CD8-positive, alpha-beta memory T cell (primary cell): Measurements from ENCODE around the gene COX6A2. TPM values are rescaled to one million over a fixed set of nuclear protein-coding genes. Genes with fewer than 3 reads are reported as not detected.

Source experiments
- CTCF ChIA-PET: fragments of 350-600 bp; sonication (Branson Sonifier 250); formaldehyde crosslinking; loops from one replicate; lab custom pipeline; 2021; ENCODE audit warnings: antibody characterized with exemption; lab: Charles Lee
- POLR2A ChIA-PET: fragments of 350-600 bp; sonication (Branson Sonifier 250); formaldehyde crosslinking; loops from one replicate; lab custom pipeline; 2021; ENCODE audit warnings: antibody characterized with exemption; lab: Charles Lee
- DNase-seq, 5 donors: peaks; one replicate each; pipeline versions ENCODE4 v3.0.0 to v3.0.0-alpha.2; 2020 to 2022; ENCODE audit warnings: mixed read lengths in 1 of 5
- H3K27ac ChIP-seq: one replicate; pipeline ENCODE4 v1.7.0; 2013; ENCODE audit warnings: low read depth, mild to moderate bottlenecking, low read length, moderate library complexity
- H3K27me3 ChIP-seq: 2 replicates; pipeline ENCODE4 v1.7.0; 2013; ENCODE audit warnings: low read length, mild to moderate bottlenecking; ENCODE audit not compliant: insufficient read depth, poor library complexity, severe bottlenecking
- H3K36me3 ChIP-seq: 2 replicates; pipeline ENCODE4 v1.7.0; 2013; ENCODE audit warnings: mild to moderate bottlenecking, low read length, moderate library complexity; ENCODE audit not compliant: insufficient read depth
- H3K4me1 ChIP-seq: 2 replicates; pipeline ENCODE4 v1.7.0; 2013; ENCODE audit warnings: mild to moderate bottlenecking, low read length, moderate library complexity; ENCODE audit not compliant: insufficient read depth
- H3K4me3 ChIP-seq: 2 replicates; pipeline ENCODE4 v1.7.0; 2013; ENCODE audit warnings: mild to moderate bottlenecking, low read length
- H3K9me3 ChIP-seq: 2 replicates; pipeline ENCODE4 v1.7.0; 2013; ENCODE audit warnings: mild to moderate bottlenecking, low read length
- H3K27ac Mint-ChIP-seq, 8 donors: one replicate each; pipeline ENCODE4 v1.8.0; 2020 to 2021; ENCODE audit warnings: mixed read lengths in 8 of 8, mild to moderate bottlenecking in 6 of 8, inconsistent platforms in 3 of 8, moderate library complexity in 3 of 8
- H3K27me3 Mint-ChIP-seq, 2 donors: one replicate each; pipeline ENCODE4 v1.8.0; 2020 to 2021; ENCODE audit warnings: mixed read lengths in 2 of 2, mild to moderate bottlenecking in 1 of 2, moderate library complexity in 1 of 2
- H3K36me3 Mint-ChIP-seq, 3 donors: one replicate each; pipeline ENCODE4 v1.8.0; 2020 to 2021; ENCODE audit warnings: mixed read lengths in 3 of 3, inconsistent platforms in 1 of 3, mild to moderate bottlenecking in 1 of 3
- H3K4me1 Mint-ChIP-seq, 3 donors: one replicate each; pipeline ENCODE4 v1.8.0; 2020 to 2021; ENCODE audit warnings: mixed read lengths in 3 of 3, inconsistent platforms in 1 of 3, mild to moderate bottlenecking in 1 of 3
- H3K4me3 Mint-ChIP-seq, 7 donors: one replicate each; pipeline ENCODE4 v1.8.0; 2020 to 2021; ENCODE audit warnings: mixed read lengths in 7 of 7, mild to moderate bottlenecking in 6 of 7, moderate library complexity in 4 of 7, inconsistent platforms in 2 of 7
- H3K9me3 Mint-ChIP-seq, 5 donors: one replicate each; pipeline ENCODE4 v1.8.0; 2020 to 2022; ENCODE audit warnings: mixed read lengths in 5 of 5, mild to moderate bottlenecking in 3 of 5, moderate library complexity in 2 of 5, inconsistent platforms in 1 of 5
- polyA plus RNA-seq: library from polyadenylated mRNA; unstranded; fragments of 300-500 nt; fragmentation: Illumina TruSeq; gene quantifications from one replicate; pipeline ENCODE4 v1.2.3, GENCODE V29; 2021
- total RNA-seq, 2 experiments: library from RNA; stranded (reverse); gene quantifications; one replicate each; pipeline ENCODE4 v1.2.3, GENCODE V29; 2021

COX6A2 gene
- total RNA-seq: not detected
- polyA plus RNA-seq: not detected

GRCh38 chr16:31428279-31428597 is at the start of gene COX6A2:
Gene COX6A2, minus strand, starts transcription at chr16:31428360. Its CDS starts 35 bp downstream, at chr16:31428325.
- Histone ChIP-seq H3K4me1 (peaks cover 5% of the 10 kb centered on the region), H3K9me3 (no peaks in the 10 kb centered on the region), H3K27ac (no peak within 1 kb of the TSS), H3K4me3 (no peak within 1 kb of the TSS), H3K36me3 (no peaks in the 10 kb centered on the region), H3K27me3 (no peaks in the 10 kb centered on the region)
- CTCF ChIA-PET: interaction anchor here (1.5 kb wide), 1 partner anchor 15 kb away, joined by 5 read pairs; the partner anchor contains the start of gene ZNF843
- POLR2A ChIA-PET: no interaction called here
- Mint-ChIP-seq H3K4me1 (peaks cover 8 to 27% (median 21%) of the 10 kb centered on the region in 3 donors), H3K27ac (peak within 1 kb of the TSS in 7 of 8 donors; percentile 7 to 97 (median 68)), H3K9me3 (no peaks in the 10 kb centered on the region), H3K4me3 (peak within 1 kb of the TSS; percentile 58 to 85 (median 69)), H3K36me3 (no peaks in the 10 kb centered on the region), H3K27me3 (peaks cover 0 to 4% of the 10 kb centered on the region in 2 donors)
- DNase-seq: no peak

DNA sequence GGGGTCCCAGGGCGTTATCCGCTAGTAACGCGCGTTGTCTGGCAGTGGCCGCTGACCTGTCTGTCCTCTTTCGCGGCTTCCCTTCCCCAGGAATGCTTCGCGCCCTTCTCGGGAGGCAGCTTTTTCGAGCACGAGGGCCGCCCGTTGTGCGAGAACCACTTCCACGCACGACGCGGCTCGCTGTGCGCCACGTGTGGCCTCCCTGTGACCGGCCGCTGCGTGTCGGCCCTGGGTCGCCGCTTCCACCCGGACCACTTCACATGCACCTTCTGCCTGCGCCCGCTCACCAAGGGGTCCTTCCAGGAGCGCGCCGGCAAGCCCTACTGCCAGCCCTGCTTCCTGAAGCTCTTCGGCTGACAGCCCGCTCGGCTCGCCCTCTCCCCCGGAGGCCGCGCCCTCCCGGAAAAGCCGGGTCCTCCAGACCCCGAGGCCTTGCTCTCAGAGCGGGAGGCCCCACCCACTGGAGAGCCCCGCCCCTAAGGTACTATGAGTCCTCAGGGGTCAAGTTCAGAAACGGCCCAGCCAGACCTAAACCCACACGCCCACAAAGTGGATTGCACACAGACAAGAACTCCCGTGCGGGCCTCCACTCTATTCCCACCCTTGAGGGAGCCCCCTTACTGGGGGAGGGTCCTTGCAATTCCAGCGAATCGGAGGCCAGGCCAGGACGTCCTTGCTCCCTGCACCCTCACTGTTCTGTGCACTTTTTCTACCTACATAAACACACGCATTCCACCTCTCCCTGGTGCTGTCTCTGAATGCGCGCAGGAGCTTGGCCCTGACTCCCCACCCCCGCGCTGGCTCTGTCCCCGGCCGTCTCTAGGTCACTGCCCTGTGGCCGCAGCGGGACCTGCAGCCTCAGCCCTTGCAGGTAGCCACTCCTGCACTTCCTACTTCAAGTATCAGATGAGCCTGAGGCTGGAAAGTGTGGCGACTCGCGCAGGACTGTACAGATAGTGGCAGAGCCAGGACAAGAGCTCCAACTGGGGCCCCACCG is 49.4 kb upstream of the COX6A2 start:
- Mint-ChIP-seq H3K27ac (peak overlapping the region in 5 of 8 donors; percentile 29 to 86 (median 53)), H3K27me3 (peaks cover 9 to 20% of the 10 kb centered on the region in 2 donors), H3K4me1 (peaks cover 6 to 26% (median 16%) of the 10 kb centered on the region in 3 donors), H3K9me3 (no peaks in the 10 kb centered on the region), H3K4me3 (peak overlapping the region; percentile 63 to 94 (median 88)), H3K36me3 (peaks cover 0 to 2% (median 2%) of the 10 kb centered on the region in 3 donors)
- POLR2A ChIA-PET: interaction anchor here (1.1 to 2.9 kb wide), 3 partner anchors 10 to 18 kb away, joined by 3 to 16 read pairs (median 11); partner anchors contain the start of gene ARMC5
- no peaks in the 10 kb centered on the region for H3K9me3 ChIP-seq
- CTCF ChIA-PET: interaction anchor here (1.7 to 5.3 kb wide), 2 partner anchors 18 to 30 kb away, joined by 4 to 23 read pairs; partner anchors contain the start of genes ARMC5 and RUSF1
- peak in 3 of 5 donors; percentile 46 to 65 (median 48) for DNase-seq
- H3K27me3 ChIP-seq: peaks cover 4% of the 10 kb centered on the region
- peak overlapping the region; percentile 51 for H3K27ac ChIP-seq
- H3K4me3 ChIP-seq: peak overlapping the region; percentile 41
- H3K4me1 ChIP-seq: peaks cover 4% of the 10 kb centered on the region
- no peaks in the 10 kb centered on the region for H3K36me3 ChIP-seq

DNA sequence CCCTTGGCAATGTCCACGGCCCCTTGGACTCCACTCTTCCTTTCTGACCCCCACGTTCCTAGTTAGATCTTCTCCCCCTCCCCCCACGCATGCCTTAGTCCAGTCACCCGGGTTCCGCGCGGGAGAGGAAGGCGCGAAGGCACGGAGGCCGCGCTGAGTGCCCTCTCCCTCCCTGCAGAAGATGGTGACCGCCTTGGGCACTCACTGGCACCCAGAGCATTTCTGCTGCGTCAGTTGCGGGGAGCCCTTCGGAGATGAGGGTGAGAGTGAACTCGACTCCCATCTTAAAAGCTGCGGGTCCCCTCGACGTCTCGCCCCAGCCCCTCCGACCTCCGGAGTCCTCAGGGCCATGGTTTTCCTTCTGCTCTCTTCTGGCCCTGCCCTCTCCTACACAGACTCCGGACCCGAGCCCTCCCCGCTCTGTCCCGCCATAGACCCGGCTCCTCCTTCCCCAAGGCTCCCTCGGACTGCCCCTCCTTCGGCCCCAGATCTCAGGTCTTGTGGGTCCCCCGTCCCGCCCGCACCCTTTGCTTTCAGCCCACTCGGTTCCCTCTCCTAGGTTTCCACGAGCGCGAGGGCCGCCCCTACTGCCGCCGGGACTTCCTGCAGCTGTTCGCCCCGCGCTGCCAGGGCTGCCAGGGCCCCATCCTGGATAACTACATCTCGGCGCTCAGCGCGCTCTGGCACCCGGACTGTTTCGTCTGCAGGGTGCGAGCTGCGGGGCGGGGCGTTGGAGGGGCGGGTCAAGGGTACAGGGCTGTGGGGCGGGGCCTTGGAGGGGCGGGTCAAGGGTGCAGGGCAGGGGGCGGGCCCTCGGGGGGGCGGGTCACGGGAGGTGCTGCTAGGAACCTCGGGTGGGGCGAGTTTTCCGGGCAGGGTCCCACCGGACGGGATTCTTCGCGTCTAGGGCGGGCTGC is 48.4 kb upstream of the COX6A2 start:
- Mint-ChIP-seq H3K27me3 (peaks cover 13 to 21% of the 10 kb centered on the region in 2 donors), H3K4me1 (peaks cover 6 to 29% (median 17%) of the 10 kb centered on the region in 3 donors), H3K36me3 (peaks cover 0 to 2% (median 0%) of the 10 kb centered on the region in 3 donors), H3K9me3 (no peaks in the 10 kb centered on the region), H3K4me3 (peak overlapping the region; percentile 63 to 94 (median 88)), H3K27ac (peak overlapping the region in 5 of 8 donors; percentile 37 to 78 (median 63))
- peak overlapping the region; percentile 70 for H3K4me3 ChIP-seq
- CTCF ChIA-PET: interaction anchor here (1.7 to 5.3 kb wide), 2 partner anchors 17 to 31 kb away, joined by 4 to 23 read pairs; partner anchors contain the start of genes ARMC5 and RUSF1
- peak; percentile 72 to 91 (median 82) for DNase-seq
- H3K4me1 ChIP-seq: peaks cover 6% of the 10 kb centered on the region
- H3K9me3 ChIP-seq: no peaks in the 10 kb centered on the region
- no peaks in the 10 kb centered on the region for H3K36me3 ChIP-seq
- peak overlapping the region; percentile 51 for H3K27ac ChIP-seq
- POLR2A ChIA-PET: interaction anchor here (1.1 to 2.9 kb wide), 3 partner anchors 11 to 18 kb away, joined by 3 to 16 read pairs (median 11); partner anchors contain the start of gene ARMC5
- H3K27me3 ChIP-seq: peaks cover 9% of the 10 kb centered on the region

DNA sequence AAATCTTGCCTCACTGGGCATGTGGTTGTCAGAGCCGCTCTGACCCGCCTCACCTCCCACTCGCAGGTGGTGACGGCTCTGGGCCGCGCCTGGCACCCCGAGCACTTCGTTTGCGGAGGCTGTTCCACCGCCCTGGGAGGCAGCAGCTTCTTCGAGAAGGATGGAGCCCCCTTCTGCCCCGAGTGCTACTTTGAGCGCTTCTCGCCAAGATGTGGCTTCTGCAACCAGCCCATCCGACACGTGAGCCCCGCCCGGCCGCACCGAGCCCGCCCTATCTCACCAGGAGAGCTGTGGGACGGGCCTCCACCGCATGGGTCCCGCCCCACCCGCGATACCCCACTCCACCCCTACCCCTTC is 47.8 kb upstream of the COX6A2 start:
- no peak overlapping the region for H3K27ac ChIP-seq
- peaks cover 8% of the 10 kb centered on the region for H3K4me1 ChIP-seq
- Mint-ChIP-seq H3K4me3 (peak overlapping the region; percentile 63 to 94 (median 88)), H3K9me3 (no peaks in the 10 kb centered on the region), H3K4me1 (peaks cover 6 to 35% (median 17%) of the 10 kb centered on the region in 3 donors), H3K27ac (peak overlapping the region in 3 of 8 donors; percentile 37 to 78 (median 66)), H3K27me3 (peaks cover 19 to 26% of the 10 kb centered on the region in 2 donors), H3K36me3 (peaks cover 0 to 2% (median 0%) of the 10 kb centered on the region in 3 donors)
- H3K9me3 ChIP-seq: no peaks in the 10 kb centered on the region
- H3K4me3 ChIP-seq: peak overlapping the region; percentile 70
- POLR2A ChIA-PET: interaction anchor here (1.4 to 2.0 kb wide), 2 partner anchors 12 to 17 kb away, joined by 3 to 11 read pairs; partner anchors contain the start of gene ARMC5
- DNase-seq: peak in 1 of 5 donors; percentile 20
- no peaks in the 10 kb centered on the region for H3K36me3 ChIP-seq
- peaks cover 13% of the 10 kb centered on the region for H3K27me3 ChIP-seq
- CTCF ChIA-PET: interaction anchor here (5.3 kb wide), 1 partner anchor 17 kb away, joined by 23 read pairs; the partner anchor contains the start of gene ARMC5

DNA sequence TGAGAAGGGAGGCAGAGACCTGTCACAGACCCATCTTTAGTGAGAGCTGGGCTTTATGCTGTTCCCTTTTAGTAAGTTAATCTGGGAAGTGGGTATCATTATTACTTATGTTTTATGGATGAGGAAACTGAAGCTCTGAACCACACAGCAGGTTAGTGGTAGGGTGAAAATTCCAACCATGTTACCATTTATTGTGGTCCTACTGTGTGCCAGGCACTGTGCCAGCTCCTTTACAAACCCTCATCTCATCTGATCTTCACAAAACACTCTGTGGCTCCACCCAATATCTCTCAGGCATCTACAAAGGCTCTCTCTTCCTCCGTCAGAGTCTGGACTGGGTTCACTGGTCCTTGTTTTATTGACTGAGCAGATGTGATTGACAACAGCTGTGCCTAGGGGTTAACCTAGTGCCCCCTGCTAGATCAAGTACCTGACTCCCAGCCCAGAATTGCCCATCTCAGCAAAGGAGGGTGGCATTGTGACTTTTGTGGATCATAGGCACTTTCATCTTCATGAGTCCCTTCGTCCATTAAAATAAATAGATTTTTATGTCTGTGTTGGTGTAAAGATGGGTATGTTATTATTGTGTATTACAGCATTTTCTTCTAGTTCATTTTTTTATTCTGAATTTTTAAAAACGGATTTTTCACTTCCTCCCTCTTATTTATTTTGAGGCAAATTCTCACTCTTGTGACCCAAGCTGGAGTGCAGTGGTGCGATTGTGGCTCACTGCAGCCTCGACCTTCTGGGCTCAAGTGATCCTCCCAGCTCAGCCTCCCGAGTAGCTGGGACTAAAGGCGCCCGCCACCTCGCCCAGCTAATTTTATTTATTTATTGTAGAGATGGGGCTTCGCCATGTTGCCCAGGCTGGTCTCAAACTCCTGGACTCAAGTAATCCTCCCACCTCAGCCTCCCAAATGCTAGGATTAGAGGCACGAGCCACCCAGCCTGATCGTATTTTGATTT is 46.9 kb upstream of the COX6A2 start:
- Mint-ChIP-seq H3K4me3 (peak overlapping the region in 4 of 7 donors; percentile 11 to 40 (median 24)), H3K27ac (no peak overlapping the region), H3K9me3 (no peaks in the 10 kb centered on the region), H3K27me3 (peaks cover 19 to 26% of the 10 kb centered on the region in 2 donors), H3K36me3 (peaks cover 0 to 2% (median 0%) of the 10 kb centered on the region in 3 donors), H3K4me1 (peaks cover 6 to 35% (median 17%) of the 10 kb centered on the region in 3 donors)
- no peak for DNase-seq
- CTCF ChIA-PET: interaction anchor here (5.3 kb wide), 1 partner anchor 16 kb away, joined by 23 read pairs; the partner anchor contains the start of gene ARMC5
- POLR2A ChIA-PET: interaction anchor here (1.4 to 2.0 kb wide), 2 partner anchors 13 to 16 kb away, joined by 3 to 11 read pairs; partner anchors contain the start of gene ARMC5
- no peak overlapping the region for H3K27ac ChIP-seq
- no peaks in the 10 kb centered on the region for H3K9me3 ChIP-seq
- H3K27me3 ChIP-seq: peaks cover 13% of the 10 kb centered on the region
- peaks cover 8% of the 10 kb centered on the region for H3K4me1 ChIP-seq
- no peaks in the 10 kb centered on the region for H3K36me3 ChIP-seq
- H3K4me3 ChIP-seq: no peak overlapping the region

DNA sequence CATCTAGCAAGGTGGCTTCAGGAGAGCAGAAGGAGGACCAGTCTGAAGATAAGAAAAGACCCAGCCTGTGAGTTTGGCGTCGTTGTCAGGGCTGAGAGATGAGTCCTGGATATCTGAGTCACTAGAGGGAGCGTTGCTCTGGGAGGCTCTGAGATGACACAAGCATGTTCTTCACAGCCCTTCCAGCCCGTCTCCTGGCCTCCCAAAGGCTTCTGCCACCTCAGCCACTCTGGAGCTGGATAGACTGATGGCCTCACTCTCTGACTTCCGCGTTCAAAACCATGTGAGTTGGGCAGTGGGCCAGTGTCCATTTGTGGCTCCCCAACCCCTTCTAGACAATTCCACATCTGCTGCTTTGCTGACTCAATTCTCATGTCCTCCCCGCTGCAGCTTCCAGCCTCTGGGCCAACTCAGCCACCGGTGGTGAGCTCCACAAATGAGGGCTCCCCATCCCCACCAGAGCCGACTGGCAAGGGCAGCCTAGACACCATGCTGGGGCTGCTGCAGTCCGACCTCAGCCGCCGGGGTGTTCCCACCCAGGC is 46.1 kb upstream of the COX6A2 start:
- H3K9me3 ChIP-seq: no peaks in the 10 kb centered on the region
- Mint-ChIP-seq H3K27me3 (peaks cover 19 to 23% of the 10 kb centered on the region in 2 donors), H3K9me3 (no peaks in the 10 kb centered on the region), H3K4me3 (peak overlapping the region in 2 of 7 donors; percentile 45 to 59), H3K4me1 (peaks cover 6 to 35% (median 17%) of the 10 kb centered on the region in 3 donors), H3K27ac (no peak overlapping the region), H3K36me3 (peaks cover 0 to 2% (median 0%) of the 10 kb centered on the region in 3 donors)
- no peak for DNase-seq
- H3K36me3 ChIP-seq: no peaks in the 10 kb centered on the region
- H3K27me3 ChIP-seq: peaks cover 13% of the 10 kb centered on the region
- H3K4me1 ChIP-seq: peaks cover 8% of the 10 kb centered on the region
- POLR2A ChIA-PET: interaction anchor here (1.4 kb wide), 1 partner anchor 14 kb away, joined by 3 read pairs; no protein-coding TSS in a partner anchor
- CTCF ChIA-PET: interaction anchor here (5.3 kb wide), 1 partner anchor 15 kb away, joined by 23 read pairs; the partner anchor contains the start of gene ARMC5
- no peak overlapping the region for H3K27ac ChIP-seq
- no peak overlapping the region for H3K4me3 ChIP-seq
